Measurements from ENCODE around the gene CCL3.
A peak's percentile ranks its signal among the peaks of the same experiment; 100 is the strongest.
"Not testable (repeated sequence)": the region's sequence is repeated elsewhere in the genome, so short reads cannot be mapped to it uniquely, and the experiment has no call there.

Gene CCL3

DNA sequence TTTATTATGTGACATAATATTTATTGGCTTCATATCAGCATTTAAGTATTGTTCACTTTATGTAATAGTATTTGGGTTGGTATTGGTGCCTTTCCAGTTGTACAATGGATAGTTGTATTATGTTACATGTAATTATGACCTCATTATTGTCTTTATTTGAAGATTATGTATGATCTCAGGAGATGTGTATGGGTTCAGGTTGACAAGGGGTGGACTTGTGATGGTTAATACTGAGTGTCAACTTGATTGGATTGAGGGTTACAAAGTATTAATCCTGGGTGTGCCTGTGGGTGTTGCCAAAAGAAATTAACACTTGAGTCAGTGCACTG, 25.7 kb upstream of the CCL3 start:
- DNase-seq (ENCODE audit: low read depth in 2 of 2): not testable (repeated sequence)

DNA sequence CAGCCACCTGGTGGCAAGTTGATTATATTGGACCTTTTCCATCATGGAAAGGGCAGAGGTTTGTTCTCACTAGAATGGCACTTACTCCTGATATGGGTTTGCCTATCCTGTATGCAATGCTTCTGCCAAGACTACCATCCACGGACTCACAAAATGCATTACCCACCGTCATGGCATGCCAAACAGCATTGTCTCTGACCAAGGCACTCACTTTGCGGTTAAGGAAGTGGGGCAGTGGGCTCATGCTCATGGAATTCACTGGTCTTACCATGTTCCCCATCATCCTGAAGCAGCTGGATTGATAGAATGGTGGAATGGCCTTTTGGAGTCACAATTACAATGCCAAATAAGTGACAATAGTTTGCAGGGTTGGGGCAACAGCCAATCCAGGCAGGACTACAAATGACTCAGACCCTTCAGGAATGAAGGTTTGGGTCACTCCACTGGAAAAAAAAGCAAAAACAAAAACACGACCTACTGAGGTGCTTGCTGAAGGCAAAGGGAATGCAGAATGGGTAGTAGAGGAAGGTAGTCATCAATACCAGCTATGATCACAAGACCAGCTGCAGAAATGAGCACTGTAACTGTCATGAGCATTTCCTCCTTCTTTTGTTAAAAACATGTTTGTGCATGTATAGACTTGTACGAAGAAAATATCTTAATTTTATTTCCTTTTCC, 25.2 kb upstream of the CCL3 start:
- DNase-seq (ENCODE audit: low read depth in 2 of 2): not testable (repeated sequence)

DNA sequence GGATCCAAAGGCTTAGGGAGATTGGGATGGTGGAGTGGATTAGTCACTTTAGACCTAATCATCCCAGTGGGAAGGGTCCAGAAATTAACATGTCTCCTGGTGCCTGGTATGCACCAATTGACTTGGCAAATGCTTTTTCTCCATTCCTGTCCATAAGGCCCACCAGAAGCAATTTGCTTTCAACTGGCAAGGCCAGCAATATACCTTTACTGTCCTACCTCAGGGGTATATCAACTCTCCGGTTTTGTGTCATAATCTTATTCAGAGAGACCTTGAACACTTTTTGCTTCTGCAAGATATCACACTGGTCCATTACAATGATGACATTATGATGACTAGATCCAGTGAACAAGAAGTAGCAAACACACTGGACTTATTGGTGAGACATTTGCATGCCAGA, 23.2 kb upstream of the CCL3 start:
- not testable (repeated sequence) for DNase-seq (ENCODE audit: low read depth in 2 of 2)

DNA sequence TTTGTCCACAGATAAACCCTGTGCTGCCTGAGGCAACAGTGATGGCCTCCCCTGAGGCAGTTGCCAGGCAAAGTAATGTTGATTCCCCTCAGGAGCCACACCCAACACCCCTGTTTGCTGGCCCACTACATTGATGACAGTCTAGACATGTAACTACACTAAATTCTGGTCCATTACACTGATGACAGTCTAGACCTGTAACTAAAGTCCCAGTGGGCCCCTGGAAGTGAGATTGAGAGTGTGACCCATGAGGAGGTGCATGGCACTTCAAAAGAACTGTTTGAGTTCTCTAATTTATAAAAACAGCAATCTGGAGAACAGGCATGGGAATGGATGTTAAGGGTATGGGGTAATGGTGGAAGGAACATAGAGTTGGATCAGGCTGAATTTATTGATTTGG, 22.6 kb upstream of the CCL3 start:
- no peak for DNase-seq (ENCODE audit: low read depth in 2 of 2)

- no peak for DNase-seq (ENCODE audit: low read depth in 2 of 2)
These were observed 21.1 kb upstream of the CCL3 start for GRCh38 chr17:36111068-36111490.

- DNase-seq (ENCODE audit: low read depth in 2 of 2): not testable (repeated sequence)
These were observed 18.3 kb upstream of the CCL3 start for GRCh38 chr17:36108265-36108664.

GRCh38 chr17:36107660-36108059, 17.7 kb upstream of the CCL3 start:
- DNase-seq (ENCODE audit: low read depth in 2 of 2): no peak

DNA sequence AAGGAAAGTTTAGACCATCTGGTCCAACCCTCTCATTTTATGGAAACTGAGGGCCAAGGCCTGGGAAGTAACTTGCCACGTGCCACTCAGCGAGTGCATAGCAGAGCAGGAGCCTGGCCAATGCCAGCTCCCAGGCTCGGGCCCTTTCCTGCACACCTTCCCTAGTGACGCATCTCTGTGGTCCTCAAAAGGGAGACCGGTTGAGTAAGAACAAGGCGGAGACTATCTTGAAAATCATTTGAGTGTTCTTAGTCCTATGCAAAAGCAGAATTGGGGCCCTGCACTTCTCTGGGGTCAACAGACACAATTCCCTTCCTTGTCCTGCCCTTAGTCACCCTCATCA, 16.5 kb upstream of the CCL3 start:
- no peak for DNase-seq (ENCODE audit: low read depth in 2 of 2)

DNA sequence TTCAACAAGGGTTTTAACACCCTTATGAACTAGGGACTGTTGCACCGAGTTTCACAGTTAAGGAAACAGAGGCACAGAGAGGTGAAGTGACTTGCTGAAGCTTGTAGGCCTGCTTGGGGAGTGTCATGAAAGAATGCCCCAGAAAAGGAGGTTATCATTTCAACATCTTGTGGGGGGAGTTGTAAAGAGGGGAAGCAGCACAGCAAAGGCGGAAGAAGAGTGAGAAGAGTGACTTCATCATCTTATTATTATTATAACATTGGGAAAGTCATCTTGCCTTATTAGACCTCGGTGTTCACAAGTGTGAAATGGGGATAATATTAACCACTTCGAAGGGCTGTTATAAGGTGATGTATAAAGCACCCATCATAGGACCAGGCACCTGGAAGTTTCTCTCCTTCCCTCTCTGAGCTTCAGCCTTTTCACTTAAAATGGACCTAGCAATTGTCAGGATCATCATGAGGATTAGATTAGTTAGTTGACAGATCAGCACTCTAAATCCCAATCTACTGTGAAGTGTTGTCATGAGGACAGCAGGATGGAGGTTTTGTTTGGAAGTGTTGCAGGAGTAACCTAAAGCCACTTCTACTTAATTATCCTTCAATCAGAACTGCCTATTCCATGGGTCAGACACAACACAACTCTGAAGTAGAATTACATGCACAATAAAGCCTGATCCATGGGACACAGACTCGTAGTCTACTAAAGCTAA, 16.0 kb upstream of the CCL3 start:
- DNase-seq (ENCODE audit: low read depth in 2 of 2): no peak

- no peak for DNase-seq (ENCODE audit: low read depth in 2 of 2)
These were observed 14.8 kb upstream of the CCL3 start for GRCh38 chr17:36104701-36105181.

GRCh38 chr17:36104246-36104645, 14.3 kb upstream of the CCL3 start:
- not testable (repeated sequence) for DNase-seq (ENCODE audit: low read depth in 2 of 2)

DNA sequence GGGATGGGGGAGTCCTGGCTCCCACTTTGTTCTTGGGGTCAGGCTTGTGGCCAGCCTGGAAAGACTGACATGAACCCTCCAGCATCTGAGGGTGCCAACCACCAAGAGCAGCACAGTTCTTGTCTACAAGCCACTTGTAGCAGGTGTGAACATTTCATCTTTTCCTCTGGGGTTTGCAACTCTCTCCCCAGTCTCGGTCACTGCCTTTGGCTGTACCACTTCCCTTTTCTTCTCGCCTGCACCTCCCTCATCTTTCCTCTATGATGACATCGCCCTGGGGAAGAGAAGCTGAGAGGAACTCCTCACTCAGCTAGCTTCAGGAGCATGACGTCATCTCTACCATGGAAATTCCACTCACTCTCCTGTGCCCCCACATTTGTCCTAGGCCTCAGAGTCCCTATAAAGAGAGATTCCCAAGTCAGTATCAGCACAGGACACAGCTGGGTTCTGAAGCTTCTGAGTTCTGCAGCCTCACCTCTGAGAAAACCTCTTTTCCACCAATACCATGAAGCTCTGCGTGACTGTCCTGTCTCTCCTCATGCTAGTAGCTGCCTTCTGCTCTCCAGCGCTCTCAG, 13.5 kb upstream of the CCL3 start, which contains the start of gene CCL4:
Gene CCL4, plus strand, starts transcription at position 427 of the 575 bp plus-strand sequence. Its CDS starts 79 bp downstream, at position 506.
- DNase-seq (ENCODE audit: low read depth in 2 of 2): peak; percentile 18 to 50

DNA sequence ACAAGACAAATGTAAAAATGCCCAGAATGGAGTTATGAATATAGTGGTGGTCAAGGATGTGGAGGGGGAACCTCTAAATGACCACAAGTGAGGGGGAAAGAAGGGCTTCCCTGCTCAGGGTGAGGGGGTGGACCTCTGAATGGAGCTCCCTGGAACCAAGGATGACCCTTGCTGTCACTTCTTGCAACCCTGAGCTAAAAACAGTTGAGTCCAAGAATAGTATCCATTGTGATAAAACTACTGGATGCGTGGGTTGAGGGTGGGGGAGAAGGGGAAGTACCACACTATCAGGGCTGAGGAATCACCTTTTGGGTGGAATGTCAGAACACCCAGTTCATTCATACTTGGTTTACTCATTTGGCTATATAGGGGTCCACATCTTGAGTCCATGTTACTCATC, 9.1 kb upstream of the CCL3 start:
- not testable (repeated sequence) for DNase-seq (ENCODE audit: low read depth in 2 of 2)

GRCh38 chr17:36095992-36096391, 6.0 kb upstream of the CCL3 start:
- DNase-seq (ENCODE audit: low read depth in 2 of 2): no peak

DNA sequence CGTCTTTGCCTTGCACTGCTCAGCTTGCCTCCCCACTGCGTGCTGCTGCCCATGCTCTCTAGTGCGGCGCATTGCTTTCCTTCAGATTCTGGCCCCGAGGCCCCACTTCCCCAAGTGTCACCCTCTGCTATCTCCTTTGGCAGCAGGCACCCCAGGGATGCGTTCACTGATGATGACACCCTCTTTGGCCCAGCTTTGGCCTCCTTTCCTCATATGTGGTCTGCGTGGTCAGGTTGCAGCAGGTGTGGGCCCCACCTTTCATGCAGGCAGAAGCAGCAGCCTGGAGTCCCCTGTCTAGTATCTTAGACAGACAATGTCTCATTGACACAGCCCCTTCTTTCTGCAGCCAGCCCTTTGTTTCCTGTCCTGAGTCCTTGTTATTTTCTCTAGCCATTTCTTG, 4.8 kb upstream of the CCL3 start:
- DNase-seq (ENCODE audit: low read depth in 2 of 2): no peak

DNA sequence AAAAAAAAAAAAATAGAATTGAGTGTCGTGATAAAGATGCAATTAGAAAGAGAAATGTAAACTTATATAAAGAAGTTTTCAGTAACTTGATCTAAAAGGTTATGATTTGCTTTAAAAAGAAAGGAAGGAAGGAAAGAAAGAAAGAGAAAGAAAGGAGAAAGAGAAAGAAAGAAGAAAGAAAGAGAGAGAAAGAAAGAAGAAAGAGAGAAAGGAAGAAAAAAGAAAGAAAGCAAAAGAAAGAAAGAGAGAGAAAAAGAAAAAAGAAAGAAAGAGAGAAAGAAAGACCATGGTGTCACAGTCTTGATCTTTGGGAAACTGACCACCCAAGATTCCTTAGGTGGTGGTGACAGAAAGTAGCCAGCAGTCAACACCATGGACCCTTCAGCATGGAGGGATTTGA, 4.3 kb upstream of the CCL3 start:
- no peak for DNase-seq (ENCODE audit: low read depth in 2 of 2)

DNA sequence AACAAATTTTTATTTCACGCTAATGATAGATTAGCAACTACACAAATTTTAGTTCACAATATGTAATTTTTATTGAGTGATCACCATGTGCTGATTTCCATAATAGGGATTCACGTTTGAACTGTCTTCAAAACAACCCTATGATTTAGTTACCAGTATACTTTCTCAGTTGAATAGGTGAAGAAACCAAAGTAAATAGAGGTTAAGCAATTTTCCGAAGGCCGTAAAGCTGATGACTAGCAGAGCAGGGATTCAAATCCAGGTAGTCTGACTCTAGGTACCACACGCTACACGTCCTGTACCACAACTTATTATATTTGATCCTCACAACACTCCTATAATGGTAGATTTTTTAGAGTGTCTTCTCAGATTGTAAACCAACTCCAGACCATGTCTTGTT, 2.8 kb upstream of the CCL3 start:
- not testable (repeated sequence) for DNase-seq (ENCODE audit: low read depth in 2 of 2)

DNA sequence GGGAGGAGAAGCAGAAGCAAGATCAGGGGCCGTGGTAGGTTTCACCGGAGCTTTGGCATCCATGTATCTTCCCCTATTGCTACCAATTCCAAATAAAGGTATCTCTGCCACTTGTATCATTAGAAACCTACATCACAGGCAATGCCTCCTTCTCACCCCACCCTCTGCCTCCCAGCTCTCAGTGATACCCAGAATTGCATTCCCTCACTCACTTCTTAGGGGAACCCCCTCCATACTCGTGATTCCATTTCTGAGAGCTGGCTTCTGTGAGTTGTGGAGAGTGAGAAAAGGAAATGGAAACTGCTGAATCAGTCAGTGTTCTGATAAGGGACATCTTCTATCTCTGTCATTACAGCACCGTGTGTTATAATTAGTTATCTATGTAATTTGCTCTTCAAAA, 2.3 kb upstream of the CCL3 start:
- DNase-seq (ENCODE audit: low read depth in 2 of 2): no peak

DNA sequence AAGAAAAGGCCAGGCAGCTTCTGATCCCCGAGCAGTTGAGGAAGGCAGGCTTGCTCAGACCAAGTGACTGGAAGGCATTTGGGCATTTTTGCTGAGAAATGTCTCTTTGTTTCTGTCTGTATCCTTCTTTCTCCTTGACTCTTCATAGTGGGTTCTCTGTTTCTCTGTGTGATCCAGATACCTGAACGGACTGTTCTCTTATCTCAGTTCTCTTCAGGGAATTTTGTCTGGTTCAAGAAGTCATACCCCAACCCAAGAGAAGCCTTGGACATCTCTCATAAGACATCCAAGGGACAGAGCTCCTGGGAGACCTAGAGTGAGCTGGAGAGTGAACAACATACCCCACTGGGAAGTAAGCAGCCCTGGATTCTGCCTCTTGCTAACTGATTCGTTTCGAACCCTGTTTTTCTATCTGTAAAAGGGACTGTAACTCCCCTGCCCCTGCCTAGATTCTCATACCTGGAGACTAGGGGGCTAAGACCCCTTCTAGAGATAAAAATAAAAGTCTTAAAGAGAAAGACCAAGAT, 541 bp downstream of the CCL3 start:
- no peak for DNase-seq (ENCODE audit: low read depth in 2 of 2)

- no peak for DNase-seq (ENCODE audit: low read depth in 2 of 2)
These were observed 1.1 kb downstream of the CCL3 start for GRCh38 chr17:36088670-36089338.

- not testable (repeated sequence) for DNase-seq (ENCODE audit: low read depth in 2 of 2)
These were observed 1.9 kb downstream of the CCL3 start for GRCh38 chr17:36087897-36088572.

DNA sequence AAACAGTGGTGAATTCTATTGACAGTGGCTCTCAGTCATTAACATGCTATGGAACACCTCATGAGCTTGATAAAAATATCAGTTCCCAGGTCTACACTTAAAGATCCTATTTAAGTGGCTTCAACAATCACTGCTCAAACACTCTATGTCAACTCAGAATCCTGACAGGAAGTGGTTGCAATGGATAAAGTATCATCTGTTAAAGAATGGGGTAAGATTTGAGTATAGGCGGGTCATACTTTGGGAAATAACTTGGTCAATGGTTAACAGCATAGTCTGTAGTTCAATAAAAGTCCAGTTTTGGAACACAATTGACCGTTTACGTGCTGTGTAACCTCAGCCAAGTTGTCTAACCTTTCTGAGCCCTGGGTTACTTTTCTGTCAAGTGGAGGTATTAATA, 2.5 kb downstream of the CCL3 start:
- not testable (repeated sequence) for DNase-seq (ENCODE audit: low read depth in 2 of 2)
